GM18870 (cell line): ENCODE measurements around the gene INTS1.

Experiments
- ATAC-seq: cut with Tn5 transposase; IDR thresholded peaks from one replicate; pipeline ENCODE4 v1.9.1; 2021; ENCODE audit warnings: moderate library complexity; ENCODE audit not compliant: unreplicated experiment

Gene INTS1

DNA sequence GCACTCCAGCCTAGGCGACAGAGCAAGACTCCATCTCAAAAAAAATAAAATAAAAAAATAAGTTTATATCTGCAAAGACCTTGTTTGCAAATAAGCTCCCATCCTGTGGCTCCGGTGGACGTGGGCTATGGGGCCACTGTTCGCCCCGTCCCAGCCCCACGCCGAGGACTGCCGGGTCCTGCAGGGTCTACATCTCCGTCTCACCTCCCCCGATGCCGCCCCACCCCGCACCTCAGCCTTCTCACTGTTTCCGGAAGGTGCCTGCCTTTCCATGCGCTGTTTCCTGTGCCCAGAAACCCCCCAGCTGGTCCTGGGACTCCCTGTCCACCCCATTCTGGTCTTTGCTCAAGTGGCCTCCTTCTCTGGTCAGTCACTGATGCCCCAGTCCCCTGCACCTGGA is 5.0 kb upstream of the INTS1 start:
- no peak for ATAC-seq

DNA sequence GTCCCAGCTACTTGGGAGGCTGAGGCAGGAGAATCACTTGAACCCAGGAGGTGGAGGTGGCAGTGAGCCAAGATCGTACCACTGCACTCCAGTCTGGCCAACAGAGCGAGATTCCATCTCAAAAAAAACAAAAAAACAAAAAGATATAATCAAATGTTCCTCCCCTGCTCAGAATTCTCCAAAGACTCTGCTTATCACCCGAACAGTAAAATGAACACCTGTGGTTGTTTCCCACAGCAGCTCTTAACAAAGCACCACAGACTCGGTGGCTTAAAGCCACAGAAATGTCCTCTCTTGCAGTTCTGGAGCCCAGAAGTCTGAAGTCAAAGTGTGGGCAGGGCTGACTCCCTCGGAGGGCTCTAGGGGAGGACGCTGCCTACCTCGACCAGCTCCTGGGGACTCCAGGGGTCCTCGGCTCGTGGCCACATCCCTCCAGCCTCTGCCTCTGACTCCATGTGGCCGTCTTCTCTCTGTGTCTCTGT is 4.1 kb upstream of the INTS1 start:
- no peak for ATAC-seq

DNA sequence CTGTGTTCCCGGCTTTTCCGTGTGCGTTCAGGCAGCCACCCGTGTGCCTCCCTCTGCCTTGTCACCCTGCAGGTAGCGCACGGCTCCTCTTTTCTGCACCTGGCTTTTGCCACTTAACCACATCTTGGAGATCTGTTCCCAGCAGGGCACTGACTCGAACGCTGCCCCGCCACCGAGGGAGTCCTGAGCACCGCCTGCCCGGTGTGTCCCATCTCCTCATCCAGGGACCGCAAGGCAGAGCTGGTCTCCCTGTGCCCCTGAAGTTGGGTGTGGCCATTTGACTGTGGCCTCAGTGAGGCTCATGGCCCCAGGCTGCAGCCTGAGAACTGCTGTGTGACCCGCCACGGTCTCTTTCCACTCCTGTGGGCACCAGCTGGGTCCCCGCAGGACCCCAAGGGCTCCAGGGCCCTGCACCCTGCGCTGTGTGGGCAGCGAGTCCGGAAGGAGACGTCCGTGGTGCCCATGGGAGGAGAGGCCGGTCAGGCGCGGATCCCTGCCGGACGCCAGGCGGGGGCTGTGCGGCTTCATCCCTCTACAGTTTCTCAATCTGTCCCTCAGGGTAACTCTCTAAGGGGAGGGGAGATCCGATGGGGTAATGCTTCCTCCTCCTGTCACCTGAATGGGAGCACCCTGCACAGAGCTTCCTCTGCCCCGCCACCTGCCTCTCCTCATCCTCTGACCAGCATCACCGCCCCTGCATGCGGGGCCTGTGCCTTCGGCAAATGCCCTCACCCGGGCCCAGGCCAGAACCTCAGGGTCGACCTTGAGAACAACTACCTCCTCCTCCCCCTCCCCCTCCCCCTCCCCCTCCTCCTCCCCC is 1.8 kb upstream of the INTS1 start:
- ATAC-seq: no peak

DNA sequence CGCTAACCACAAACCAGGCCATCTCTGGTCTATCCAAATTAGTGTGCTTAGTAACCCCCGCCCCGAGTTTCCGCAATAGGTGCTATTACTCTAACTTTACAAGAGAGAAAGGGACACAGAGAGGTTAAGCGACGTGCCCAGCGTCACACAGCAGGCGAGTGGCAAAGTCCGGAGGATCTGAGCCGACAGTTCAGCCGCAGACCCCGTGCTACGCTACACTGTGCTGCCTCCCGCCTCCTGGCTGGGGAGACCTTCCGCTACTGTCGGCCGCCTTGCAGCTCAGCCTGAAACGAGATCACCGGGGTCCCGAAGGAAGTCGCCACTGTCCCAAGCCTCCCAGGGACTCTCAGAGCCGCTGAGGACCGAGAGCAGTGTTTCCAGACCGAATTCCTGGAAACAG is 799 bp downstream of the INTS1 start:
- ATAC-seq: no peak

DNA sequence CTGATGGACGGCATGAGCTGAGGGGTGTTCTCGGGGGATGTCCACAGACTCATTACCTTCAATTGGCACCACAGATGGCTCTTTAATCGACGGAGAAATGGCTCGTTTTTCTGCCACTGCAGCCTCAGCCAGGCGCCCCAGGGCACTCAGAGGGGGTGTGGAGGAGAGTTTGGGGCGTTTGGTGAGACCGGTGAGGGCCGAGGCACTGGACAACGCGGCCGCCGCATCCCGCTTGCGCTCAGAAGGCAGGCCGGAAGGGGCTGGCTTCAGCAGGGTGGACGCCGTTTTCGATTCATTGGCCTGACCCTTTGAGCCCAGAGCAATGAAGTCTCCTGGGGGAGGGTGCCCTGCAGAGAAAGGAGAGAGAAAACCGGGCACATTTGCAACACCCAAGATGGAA is 1.3 kb downstream of the INTS1 start:
- ATAC-seq: no peak

DNA sequence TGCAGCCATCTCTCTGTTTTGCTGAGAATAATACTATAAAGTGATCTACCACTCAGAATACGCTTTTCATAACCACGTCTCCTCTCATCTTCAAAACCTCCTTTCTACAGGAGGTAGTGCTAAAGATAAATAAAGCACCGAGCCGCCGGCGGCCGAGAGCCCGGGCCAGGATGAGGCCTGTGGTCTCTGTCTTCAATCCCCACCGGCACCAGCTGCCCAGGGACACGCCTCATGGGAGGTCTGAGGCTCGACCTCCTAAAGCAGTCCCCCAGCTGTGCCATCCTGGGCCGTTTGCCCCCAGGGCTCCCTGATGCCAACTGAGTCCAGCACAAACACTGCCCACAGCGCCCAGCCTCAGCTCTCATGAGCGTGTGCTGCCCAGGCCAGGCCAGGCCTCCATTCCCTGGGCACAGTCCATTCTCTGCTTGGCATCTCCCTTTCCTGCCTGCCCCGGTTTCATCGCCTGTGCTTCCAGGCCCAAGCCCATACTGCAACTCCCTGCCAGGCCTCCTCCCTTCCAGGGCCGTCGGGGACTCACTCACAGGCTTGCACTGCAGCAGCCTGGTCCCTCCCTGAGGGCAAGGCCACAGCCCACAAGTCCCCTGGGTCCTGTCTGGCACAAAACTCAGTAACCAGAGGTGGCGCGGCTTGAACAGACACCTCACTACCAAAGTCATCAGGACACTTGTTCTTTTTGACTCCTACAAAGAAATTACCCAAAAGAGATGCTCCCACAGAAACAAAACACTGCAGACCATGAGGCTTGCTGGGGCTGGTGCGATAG is 2.5 kb downstream of the INTS1 start:
- ATAC-seq: no peak

DNA sequence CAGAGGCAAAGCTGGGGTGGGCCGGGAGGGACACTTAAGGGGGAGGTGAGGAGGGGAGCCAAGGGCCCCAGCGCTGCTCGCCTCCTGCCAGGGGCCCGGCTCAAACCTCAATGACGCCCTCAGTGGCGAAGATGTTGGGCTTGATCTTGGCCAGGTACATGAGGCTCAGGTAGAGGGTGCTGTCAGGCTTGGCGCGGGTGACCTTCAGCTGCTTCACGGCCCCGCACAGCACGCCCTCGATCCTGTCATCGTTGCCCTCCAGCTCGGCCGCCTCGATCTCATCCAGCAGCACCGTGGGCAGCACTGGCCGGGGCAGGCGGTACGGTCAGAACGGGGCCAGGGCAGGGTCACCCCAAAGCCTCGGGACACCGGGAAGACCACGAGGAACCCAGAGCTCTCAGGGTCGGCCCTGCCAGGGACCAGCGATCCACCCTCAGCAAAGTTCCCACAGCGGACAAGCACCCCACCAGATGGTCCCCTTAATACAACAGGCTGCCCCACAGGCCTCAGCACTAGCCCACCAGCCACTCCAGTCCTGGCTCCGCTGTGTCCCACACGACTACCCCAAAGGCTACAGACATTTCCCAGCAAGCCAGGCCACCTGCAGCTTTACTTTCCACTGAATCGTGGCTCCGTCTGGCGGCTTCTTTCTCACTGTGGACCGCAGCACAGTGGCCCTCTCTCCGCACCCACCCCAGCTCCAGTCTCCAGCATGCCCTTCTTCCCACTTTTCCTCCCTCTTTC is 4.0 kb downstream of the INTS1 start:
- no peak for ATAC-seq

DNA sequence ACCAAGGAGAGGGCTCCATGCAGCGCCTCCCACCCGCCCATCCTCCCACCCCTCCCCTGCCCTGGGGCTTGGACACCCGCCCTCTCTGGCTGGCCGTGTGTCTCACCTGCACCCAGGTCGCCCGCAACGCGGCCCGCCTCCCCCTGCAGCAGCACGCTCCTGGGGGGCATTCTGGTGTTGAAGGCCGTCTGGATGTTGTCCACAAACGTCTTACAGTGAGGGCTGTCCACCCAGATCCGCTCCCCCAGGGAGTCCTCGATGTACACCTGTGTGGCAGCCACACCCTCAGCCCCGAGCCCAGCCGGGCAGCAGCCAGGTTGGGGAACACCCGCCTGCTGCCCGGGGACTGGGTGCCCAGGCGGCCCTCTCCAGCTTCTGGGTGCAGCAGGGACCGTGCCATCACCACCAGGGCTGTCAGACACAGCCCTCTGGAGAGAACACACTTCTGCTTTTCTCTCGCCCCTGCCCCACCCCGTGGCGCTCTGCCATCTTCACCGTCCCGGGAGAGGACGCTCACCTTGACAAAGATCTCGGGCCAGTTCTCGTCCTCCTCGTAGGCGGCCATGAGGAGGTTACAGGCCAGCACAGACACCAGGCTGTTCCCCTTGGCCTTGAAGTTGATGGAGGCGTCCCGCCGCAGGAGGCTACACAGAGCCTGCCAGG is 4.7 kb downstream of the INTS1 start:
- no peak for ATAC-seq

DNA sequence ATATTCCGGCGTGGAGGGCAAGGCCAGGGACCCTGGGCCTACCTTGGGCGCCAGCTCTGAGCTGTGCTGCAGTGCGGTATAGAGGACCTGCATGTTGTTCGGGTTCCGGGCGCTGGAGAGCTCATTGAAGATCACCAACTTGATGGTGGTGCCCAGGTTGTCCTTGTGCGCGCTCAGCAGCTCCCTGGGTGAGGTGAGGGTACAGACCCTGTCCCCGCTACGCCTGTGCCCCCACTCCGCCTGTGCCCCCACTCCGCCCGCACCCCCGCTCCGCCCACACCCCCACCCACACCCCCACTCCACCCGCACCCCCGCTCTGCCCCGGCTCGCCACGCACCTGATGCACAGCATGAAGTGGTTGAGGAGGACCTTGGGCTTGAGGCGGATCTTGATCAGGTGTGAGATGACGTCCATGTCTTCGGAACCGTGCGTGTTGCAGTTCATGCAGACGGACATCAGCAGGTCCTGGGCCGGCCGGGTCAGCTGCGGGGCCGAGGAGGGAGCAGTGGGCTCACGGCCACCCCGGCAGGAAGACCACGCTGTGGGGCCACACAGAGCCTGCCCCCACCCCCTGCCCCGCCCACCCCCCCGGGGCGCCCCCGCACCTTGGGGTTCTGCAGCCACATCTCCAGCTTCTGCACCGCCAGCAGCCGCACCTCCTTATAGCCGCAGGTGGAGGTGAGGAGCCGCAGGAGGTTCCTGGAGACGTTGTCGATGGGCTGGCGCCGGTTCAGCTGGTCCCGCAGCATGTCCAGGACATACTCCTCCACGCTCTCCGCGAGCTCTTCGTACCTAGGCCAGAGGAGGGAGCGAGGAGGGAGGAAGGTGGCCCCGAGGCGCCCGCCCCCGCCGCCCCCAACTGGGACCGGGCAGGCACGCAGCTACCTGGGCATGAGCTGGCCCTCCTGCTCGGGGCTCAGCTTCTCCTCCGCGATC is 5.6 kb downstream of the INTS1 start:
- no peak for ATAC-seq

DNA sequence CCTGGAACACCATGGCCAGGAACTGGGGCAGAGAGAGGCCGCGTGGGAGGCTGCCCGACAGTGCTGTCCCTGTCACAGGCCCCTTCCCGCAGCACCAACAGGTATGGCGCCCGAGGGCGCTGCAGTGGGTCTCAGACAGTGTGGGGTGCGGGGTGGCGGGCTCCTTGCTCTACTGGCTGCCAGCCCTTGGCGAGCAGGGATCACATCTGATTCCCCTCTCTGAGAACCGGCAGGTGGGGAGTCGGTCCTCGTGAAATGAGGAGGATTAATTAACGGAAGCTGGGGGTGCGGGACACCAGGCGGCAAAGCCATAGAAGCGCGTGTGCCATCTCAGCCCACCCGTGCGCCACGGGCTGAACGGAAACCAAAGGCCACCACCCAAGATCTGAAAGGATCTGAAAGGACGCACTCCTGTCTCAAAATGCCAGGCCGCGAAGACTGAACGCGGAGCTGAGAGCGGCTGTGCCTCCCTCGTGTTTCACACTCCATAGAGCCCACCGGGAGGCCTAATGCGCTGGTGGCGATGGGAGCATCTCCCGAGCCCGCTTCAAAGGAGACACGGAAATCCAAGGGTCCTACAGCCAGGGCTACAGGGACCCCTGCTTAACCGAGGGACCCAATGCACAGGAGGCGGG is 6.8 kb downstream of the INTS1 start:
- no peak for ATAC-seq

DNA sequence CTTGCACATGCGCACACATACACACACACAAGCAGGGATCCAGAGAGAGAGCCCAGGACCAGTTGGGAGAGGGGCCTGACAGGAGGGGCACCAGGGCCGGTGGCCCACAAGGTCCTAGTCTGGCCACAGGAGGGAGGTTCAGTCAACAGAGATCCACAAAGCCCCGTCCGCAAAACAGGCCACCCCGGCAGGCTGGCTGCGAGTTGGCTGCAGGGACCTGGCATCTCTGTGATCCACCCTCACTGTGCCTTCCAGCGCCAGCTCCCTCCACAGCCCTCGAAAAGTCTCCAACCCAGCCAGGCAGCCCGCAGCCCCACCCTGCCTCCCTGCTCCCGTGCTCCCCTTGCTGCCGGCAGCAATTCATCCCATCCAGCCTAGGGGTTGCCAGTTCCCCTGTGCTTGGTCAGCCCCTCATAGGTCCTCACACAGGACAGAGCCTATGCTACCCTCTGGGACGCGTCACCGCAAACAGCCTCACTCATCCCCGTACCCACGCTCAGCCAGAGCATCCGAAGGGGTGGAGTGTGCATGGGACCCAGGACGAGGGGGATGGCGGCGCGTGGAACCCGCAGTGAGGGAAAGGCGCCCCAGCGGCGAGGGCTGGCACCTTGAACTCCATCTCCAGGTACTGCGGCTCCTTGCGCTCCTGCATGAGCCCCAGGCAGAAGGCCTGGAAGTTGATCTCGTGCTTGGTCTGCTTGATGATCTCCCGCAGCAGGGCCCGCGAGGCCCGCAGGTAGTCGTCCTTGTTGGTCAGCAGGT is 7.5 kb downstream of the INTS1 start:
- ATAC-seq: no peak

DNA sequence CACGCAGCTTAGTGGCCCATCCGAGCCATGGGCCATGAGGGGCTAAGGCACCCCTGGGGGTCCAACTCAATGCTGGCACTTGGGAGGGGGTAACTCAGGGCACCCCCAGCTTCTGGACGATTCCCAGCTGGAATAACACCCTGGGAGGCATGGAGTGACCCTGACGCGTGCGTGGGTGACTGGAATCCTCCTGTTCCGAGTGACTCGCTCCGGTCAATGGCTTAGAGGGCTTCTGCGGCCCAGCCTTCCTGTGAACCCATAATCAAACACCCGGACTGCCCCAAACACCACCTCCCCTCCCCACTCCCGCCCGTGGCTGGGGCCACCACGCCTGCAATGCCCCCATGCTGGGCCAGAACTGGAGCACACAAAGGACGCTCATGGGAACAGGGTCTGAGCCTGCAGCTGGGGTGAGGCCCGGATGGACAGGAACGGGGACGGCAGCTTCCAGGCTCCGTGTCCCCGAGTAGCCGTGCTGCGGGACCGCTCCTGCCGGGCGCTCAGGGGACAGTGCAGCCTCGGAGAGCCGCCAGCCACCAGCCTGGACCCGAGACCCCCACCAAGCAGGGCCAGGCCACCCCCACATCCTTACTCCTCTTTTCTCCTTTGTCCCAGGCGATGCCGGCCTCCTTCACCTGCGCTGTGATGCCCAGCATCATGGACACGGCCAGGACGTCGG is 8.5 kb downstream of the INTS1 start:
- no peak for ATAC-seq

DNA sequence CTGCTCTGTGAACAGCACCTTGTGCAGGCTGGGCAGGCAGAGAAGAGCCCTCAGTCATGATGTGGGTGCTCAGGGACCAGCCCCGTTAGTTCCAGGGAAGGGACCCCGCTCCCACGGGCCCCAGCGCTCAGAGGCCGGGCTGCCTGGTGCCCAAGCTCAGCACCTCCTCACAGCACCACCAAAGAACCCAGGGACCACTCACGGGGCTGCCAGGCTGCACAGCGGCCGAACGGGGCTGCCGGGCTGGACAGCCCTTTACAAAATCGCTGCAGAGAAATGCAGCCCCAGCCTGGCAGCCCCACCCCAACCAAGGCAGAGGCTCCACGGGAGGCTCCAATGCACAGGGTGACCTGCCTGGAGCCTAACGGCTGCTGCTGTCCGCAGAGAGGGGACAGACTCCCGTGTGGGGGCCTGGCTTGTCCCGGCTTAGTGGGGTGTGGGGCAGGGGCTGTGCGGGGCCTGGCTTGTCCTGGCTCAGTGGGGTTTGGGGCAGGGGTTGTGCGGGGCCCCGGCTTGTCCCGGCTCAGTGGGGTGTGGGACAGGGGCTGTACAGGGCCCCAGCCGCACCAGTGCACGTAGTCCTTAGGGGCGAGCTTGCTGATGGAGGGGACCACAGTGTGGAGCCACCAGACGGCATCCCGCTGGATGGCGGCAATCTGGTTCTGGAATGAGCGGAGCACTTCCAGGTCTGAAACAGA is 9.2 kb downstream of the INTS1 start:
- ATAC-seq: no peak

DNA sequence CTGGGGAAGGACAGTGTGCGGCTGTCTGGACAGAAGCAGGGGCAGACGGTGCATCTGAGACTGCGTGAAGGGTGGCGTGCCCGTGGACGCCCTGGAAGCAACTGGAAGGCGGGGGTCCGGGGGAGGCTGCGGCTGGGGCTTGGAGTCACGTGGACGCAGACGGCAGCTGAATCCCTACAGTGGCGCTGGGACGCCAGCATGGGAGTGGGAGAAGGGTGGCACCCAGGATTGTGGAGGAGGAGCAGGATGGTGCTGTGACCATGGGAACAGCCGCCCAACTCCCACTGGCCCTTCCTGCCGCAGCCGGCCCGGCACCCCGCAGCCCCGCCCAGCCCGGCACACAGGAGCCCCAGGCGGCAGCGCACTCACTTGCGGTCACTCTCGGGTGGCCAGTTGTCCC is 9.7 kb downstream of the INTS1 start:
- ATAC-seq: no peak

DNA sequence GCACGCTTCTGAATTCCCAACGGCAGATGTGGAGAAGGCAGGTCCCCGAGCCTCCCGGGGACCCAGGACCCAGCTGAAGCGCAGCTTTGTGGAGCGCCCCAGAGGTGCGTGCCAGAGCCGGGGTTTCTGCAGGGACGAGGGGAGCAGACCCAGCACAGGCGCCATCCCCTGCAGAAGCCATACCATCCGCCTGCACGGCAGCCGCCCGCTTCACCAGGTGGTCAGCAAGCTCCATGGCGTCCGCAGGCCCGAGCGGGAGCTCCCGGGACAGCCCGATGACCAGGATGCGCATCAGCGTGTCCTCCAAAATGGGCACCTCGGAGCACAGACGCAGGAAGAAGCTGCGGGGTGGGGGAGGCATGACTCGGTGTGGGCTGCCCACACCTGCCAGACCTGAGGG is 10.6 kb downstream of the INTS1 start:
- no peak for ATAC-seq

DNA sequence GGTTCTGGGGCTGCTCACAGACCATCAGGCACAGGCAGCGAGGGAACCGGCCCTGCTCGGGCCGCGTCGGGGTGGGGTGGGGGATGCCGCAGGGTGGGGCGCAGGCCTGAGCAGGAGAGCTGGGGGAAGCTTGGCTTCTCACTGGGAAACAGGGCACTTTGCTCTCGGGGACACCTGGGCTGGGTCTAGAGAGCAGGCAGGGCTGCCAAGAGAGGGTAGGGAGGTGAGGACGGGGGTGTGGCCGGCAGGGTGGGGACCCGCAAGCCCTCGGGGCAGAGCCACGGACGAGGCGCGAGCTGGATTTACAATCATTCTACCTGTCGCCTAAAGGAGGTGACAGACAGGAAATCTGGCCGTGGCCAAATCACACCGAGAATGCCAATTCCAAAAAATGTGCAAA is 11.1 kb downstream of the INTS1 start:
- no peak for ATAC-seq

DNA sequence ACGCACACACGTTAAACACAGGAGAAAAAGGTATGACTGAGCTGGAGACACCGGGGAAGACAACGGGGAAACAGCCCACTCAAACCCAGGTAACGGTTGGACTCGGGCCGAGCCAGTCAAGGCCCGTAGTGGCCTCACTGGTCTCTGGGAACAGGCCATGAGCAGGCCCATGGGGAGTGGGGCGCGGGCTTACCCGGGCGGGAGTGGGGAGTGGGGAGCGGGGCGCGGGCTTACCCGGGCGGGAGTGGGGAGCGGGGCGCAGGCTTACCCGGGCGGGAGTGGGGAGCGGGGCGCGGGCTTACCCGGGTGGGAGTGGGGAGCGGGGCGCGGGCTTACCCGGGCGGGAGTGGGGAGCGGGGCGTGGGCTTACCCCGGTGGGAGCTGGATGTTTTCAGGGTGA is 11.5 kb downstream of the INTS1 start:
- ATAC-seq: no peak

DNA sequence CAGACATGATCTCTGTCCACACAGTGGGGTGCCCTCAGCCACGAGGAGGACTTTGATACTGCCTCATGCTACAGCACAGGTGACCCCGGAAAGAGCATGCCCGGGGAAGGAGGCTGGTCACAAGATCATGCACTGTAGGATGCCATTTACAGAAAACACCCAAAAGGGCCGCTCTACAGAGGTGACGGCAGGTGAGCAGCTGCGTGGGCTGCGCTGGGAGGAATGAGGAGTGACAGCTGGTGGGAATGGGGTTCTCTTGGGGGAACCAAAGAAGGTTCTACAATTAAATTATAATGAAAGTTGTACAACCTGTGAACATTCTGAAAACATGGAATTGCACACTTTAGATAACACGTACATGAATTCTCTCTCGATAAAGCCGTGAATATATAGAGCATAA is 12.0 kb downstream of the INTS1 start:
- ATAC-seq: no peak
